NCI-H187 treated with DMSO at 0.1 percent for 48 hours (cell line): Measurements from ENCODE around the gene USP17L10.
"Not testable (repeated sequence)": the region's sequence is repeated elsewhere in the genome, so short reads cannot be mapped to it uniquely, and the experiment has no call there.

Experiments used
- DNase-seq: peaks from one replicate; lab custom pipeline; 2025; lab: John Stamatoyannopoulos, UW

USP17L10 gene, protein sequence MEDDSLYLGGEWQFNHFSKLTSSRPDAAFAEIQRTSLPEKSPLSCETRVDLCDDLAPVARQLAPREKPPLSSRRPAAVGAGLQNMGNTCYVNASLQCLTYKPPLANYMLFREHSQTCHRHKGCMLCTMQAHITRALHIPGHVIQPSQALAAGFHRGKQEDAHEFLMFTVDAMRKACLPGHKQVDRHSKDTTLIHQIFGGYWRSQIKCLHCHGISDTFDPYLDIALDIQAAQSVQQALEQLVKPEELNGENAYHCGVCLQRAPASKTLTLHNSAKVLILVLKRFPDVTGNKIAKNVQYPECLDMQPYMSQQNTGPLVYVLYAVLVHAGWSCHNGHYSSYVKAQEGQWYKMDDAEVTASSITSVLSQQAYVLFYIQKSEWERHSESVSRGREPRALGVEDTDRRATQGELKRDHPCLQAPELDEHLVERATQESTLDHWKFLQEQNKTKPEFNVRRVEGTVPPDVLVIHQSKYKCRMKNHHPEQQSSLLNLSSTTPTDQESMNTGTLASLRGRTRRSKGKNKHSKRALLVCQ

GRCh38 chr4:9210357-9210756, at the start of gene USP17L10:
TSS of gene USP17L10 (plus strand) at chr4:9210657. CDS start at chr4:9210657, 0 bp downstream.
- not testable (repeated sequence) for DNase-seq

DNA sequence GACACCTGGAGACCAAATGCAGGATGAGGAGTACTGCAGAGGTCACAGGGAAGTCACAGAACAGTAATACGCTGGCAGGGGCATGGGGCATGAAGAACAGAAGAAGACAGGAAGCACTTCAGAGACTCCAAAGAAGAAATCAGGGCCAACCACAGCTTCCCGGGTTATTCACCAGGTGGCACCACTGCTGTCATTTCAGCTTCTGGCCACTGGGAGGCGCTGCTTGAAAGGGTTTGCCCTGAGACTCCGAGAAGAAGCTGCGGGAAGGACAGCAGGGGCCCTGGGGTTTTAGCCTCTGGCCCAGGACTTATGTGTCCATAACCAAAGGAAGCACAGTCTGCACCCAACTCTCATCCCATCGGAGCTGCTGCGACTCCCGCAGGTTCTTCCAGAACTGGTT, 44.5 kb upstream of the USP17L10 start:
- DNase-seq: not testable (repeated sequence)

- not testable (repeated sequence) for DNase-seq
These were observed 40.5 kb upstream of the USP17L10 start, which contains the start of gene FAM90A26 for GRCh38 chr4:9169791-9170459. TSS of gene FAM90A26 (plus strand) at chr4:9170409. CDS start at chr4:9173173, 2,764 bp downstream.

DNA sequence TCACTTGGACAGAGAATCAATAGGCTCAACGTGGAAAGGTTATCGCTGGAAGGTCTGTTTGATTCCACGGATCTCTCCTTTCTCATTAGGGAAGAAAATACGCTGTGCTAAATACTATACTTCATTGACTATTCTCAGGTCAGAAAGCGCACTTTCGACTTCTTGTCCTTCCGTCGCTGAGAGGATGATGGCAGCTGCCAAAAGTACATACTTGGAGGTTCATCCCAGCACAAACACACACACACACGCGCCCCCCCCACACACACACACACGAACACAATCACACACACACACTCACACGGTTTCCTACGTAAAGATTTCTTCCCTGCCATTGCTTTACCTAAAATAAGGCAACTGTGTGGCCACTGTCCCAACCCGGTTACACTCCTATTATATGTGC, 4.2 kb downstream of the USP17L10 start:
- not testable (repeated sequence) for DNase-seq

DNA sequence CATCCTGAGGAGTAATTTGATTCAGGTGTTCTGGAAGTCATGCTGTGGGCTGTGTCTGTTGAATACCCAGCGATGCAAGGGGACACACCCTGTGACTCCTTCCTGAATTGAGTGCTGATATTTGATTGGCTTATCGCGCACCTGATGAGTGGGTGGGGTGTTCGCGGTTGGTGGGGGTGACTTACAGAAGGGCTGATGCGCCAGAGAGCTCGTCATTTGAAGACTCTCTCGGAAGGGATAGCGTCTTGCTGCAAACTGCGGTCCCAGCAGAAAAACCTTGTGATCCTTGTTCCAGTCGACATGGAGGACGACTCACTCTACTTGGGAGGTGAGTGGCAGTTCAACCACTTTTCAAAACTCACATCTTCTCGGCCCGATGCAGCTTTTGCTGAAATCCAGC, 4.6 kb downstream of the USP17L10 start, which contains the start of gene USP17L11:
TSS of gene USP17L11 (plus strand) at position 301 of the 400 bp plus-strand sequence. CDS start at position 301, 0 bp downstream.
- DNase-seq: not testable (repeated sequence)

DNA sequence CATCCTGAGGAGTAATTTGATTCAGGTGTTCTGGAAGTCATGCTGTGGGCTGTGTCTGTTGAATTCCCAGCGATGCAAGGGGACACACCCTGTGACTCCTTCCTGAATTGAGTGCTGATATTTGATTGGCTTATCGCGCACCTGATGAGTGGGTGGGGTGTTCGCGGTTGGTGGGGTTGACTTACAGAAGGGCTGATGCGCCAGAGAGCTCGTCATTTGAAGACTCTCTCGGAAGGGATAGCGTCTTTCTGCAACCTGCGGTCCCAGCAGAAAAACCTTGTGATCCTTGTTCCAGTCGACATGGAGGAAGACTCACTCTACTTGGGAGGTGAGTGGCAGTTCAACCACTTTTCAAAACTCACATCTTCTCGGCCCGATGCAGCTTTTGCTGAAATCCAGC, 9.4 kb downstream of the USP17L10 start, which contains the start of gene USP17L12:
TSS of gene USP17L12 (plus strand) at position 301 of the 400 bp plus-strand sequence. CDS start at position 301, 0 bp downstream.
- DNase-seq: not testable (repeated sequence)

DNA sequence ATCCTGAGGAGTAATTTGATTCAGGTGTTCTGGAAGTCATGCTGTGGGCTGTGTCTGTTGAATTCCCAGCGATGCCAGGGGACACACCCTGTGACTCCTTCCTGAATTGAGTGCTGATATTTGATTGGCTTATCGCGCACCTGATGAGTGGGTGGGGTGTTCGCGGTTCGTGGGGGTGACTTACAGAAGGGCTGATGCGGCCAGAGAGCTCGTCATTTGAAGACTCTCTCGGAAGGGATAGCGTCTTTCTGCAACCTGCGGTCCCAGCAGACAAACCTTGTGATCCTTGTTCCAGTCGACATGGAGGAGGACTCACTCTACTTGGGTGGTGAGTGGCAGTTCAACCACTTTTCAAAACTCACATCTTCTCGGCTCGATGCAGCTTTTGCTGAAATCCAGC, 14.1 kb downstream of the USP17L10 start, which contains the start of gene USP17L13:
TSS of gene USP17L13 (plus strand) at position 301 of the 400 bp plus-strand sequence. CDS start at position 301, 0 bp downstream.
- DNase-seq: not testable (repeated sequence)

DNA sequence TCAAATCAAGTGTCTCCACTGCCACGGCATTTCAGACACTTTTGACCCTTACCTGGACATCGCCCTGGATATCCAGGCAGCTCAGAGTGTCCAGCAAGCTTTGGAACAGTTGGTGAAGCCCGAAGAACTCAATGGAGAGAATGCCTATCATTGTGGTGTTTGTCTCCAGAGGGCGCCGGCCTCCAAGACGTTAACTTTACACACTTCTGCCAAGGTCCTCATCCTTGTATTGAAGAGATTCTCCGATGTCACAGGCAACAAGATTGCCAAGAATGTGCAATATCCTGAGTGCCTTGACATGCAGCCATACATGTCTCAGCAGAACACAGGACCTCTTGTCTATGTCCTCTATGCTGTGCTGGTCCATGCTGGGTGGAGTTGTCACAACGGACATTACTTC, 19.8 kb downstream of the USP17L10 start:
- DNase-seq: not testable (repeated sequence)

- DNase-seq: not testable (repeated sequence)
These were observed 23.6 kb downstream of the USP17L10 start, which contains the start of gene USP17L15 for GRCh38 chr4:9234085-9234484. TSS of gene USP17L15 (plus strand) at chr4:9234385. CDS start at chr4:9234385, 0 bp downstream.

DNA sequence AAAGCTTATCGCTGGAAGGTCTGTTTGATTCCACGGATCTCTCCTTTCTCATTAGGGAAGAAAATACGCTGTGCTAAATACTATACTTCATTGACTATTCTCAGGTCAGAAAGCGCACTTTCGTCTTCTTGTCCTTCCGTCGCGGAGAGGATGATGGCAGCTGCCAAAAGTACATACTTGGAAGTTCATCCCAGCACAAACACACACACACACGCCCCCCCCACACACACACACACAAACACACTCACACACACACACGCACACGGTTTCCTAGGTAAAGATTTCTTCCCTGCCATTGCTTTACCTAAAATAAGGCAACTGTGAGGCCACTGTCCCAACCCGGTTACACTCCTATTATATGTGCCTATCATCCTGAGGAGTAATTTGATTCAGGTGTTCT, 28.0 kb downstream of the USP17L10 start:
- not testable (repeated sequence) for DNase-seq

- not testable (repeated sequence) for DNase-seq
These were observed 33.1 kb downstream of the USP17L10 start, which contains the start of gene USP17L17 for GRCh38 chr4:9243579-9243978. TSS of gene USP17L17 (plus strand) at chr4:9243879. CDS start at chr4:9243879, 0 bp downstream.

DNA sequence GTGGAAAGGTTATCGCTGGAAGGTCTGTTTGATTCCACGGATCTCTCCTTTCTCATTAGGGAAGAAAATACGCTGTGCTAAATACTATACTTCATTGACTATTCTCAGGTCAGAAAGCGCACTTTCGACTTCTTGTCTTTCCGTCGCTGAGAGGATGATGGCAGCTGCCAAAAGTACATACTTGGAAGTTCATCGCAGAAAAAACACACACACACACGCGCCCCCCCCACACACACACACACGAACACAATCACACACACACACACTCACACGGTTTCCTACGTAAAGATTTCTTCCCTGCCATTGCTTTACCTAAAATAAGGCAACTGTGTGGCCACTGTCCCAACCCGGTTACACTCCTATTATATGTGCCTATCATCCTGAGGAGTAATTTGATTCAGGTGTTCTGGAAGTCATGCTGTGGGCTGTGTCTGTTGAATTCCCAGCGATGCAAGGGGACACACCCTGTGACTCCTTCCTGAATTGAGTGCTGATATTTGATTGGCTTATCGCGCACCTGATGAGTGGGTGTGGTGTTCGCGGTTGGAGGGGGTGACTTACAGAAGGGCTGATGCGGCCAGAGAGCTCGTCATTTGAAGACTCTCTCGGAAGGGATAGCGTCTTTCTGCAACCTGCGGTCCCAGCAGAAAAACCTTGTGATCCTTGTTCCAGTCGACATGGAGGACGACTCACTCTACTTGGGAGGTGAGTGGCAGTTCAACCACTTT, 37.7 kb downstream of the USP17L10 start, which contains the start of gene USP17L18:
TSS of gene USP17L18 (plus strand) at position 678 of the 728 bp plus-strand sequence. CDS start at position 678, 0 bp downstream.
- DNase-seq: not testable (repeated sequence)

- not testable (repeated sequence) for DNase-seq
These were observed 42.6 kb downstream of the USP17L10 start, which contains the start of gene USP17L19 for GRCh38 chr4:9253078-9253477. TSS of gene USP17L19 (plus strand) at chr4:9253378. CDS start at chr4:9253378, 0 bp downstream.

DNA sequence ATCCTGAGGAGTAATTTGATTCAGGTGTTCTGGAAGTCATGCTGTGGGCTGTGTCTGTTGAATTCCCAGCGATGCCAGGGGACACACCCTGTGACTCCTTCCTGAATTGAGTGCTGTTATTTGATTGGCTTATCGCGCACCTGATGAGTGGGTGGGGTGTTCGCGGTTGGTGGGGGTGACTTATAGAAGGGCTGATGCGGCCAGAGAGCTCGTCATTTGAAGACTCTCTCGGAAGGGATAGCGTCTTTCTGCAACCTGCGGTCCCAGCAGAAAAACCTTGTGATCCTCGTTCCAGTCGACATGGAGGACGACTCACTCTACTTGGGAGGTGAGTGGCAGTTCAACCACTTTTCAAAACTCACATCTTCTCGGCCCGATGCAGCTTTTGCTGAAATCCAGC, 47.4 kb downstream of the USP17L10 start, which contains the start of gene USP17L20:
TSS of gene USP17L20 (plus strand) at position 301 of the 400 bp plus-strand sequence. CDS start at position 301, 0 bp downstream.
- DNase-seq: not testable (repeated sequence)
